Mesenchymal stem cell (in vitro differentiated cells and primary cell): ENCODE data around the gene SEPTIN3.

Source experiments
- DNase-seq: peaks from one replicate; pipeline ENCODE4 v3.0.0-alpha.2; 2013
- H2AFZ ChIP-seq: one replicate; pipeline ENCODE4 v1.6.1; 2013; ENCODE audit warnings: low read depth, mild to moderate bottlenecking, control low read depth, inconsistent platforms, low read length, moderate library complexity
- H2AK5ac ChIP-seq: 2 replicates; pipeline ENCODE4 v1.6.1; 2013; ENCODE audit warnings: low read length, moderate library complexity, mild to moderate bottlenecking, inconsistent platforms; ENCODE audit not compliant: severe bottlenecking
- H2BK120ac ChIP-seq: one replicate; pipeline ENCODE4 v1.6.1; 2013; ENCODE audit warnings: low read depth, mild to moderate bottlenecking, inconsistent platforms, low read length, moderate library complexity
- H2BK12ac ChIP-seq, 2 experiments: one replicate each; pipeline ENCODE4 v1.6.1; 2013; ENCODE audit warnings: inconsistent platforms in 2 of 2, low read length in 2 of 2, mild to moderate bottlenecking in 2 of 2, moderate library complexity in 2 of 2, control low read depth in 1 of 2
- H2BK15ac ChIP-seq: one replicate; pipeline ENCODE4 v1.6.1; 2013; ENCODE audit warnings: mild to moderate bottlenecking, low read depth, inconsistent platforms; ENCODE audit not compliant: poor library complexity, severe bottlenecking
- H2BK5ac ChIP-seq: 2 replicates; pipeline ENCODE4 v1.6.1; 2013; ENCODE audit warnings: low read depth, mild to moderate bottlenecking, low read length, control low read depth, inconsistent platforms; ENCODE audit not compliant: poor library complexity, severe bottlenecking
- H3K14ac ChIP-seq, 2 experiments: one replicate each; pipeline ENCODE4 v1.6.1; 2013; ENCODE audit warnings: inconsistent platforms in 2 of 2, low read length in 2 of 2, control low read depth in 1 of 2, mild to moderate bottlenecking in 1 of 2, moderate library complexity in 1 of 2
- H3K18ac ChIP-seq, 2 experiments: one replicate each; pipeline ENCODE4 v1.6.1; 2013; ENCODE audit warnings: inconsistent platforms in 2 of 2, low read length in 2 of 2, control low read depth in 1 of 2, low read depth in 1 of 2, mild to moderate bottlenecking in 1 of 2
- H3K23ac ChIP-seq, 2 experiments: one replicate each; pipeline ENCODE4 v1.6.1; 2013; ENCODE audit warnings: inconsistent platforms in 2 of 2, low read length in 2 of 2, mild to moderate bottlenecking in 2 of 2, moderate library complexity in 2 of 2, control low read depth in 1 of 2
- H3K27ac ChIP-seq: 2 replicates; pipeline ENCODE4 v1.5.1; 2013; ENCODE audit warnings: mild to moderate bottlenecking, moderate library complexity, low read length, control low read depth, inconsistent platforms; ENCODE audit not compliant: poor library complexity, severe bottlenecking
- H3K27me3 ChIP-seq, 2 experiments: 2 replicates each; pipeline versions ENCODE4 v1.6.1 to v1.7.0; 2013; ENCODE audit warnings: low read length in 2 of 2, mild to moderate bottlenecking in 2 of 2, moderate library complexity in 2 of 2, control low read depth in 1 of 2, inconsistent platforms in 1 of 2; ENCODE audit not compliant: control insufficient read depth in 1 of 2, insufficient read depth in 1 of 2
- H3K36me3 ChIP-seq, 2 experiments: 2 replicates each; pipeline versions ENCODE4 v1.6.1 to v1.7.0; 2013; ENCODE audit warnings: low read length in 2 of 2, control low read depth in 1 of 2, inconsistent platforms in 1 of 2, low read depth in 1 of 2, mild to moderate bottlenecking in 1 of 2; ENCODE audit not compliant: insufficient read depth in 2 of 2, control insufficient read depth in 1 of 2
- H3K4ac ChIP-seq, 2 experiments: one replicate each; pipeline ENCODE4 v1.6.1; 2013; ENCODE audit warnings: inconsistent platforms in 2 of 2, low read length in 2 of 2, mild to moderate bottlenecking in 2 of 2, moderate library complexity in 2 of 2, control low read depth in 1 of 2, low read depth in 1 of 2
- H3K4me1 ChIP-seq: 2 replicates; pipeline ENCODE4 v1.6.1; 2013; ENCODE audit warnings: low read depth, low read length, control low read depth; ENCODE audit not compliant: control insufficient read depth, insufficient read depth
- H3K4me2 ChIP-seq: 2 replicates; pipeline ENCODE4 v1.6.1; 2013; ENCODE audit warnings: low read length, mild to moderate bottlenecking, inconsistent platforms; ENCODE audit not compliant: poor library complexity, severe bottlenecking
- H3K4me3 ChIP-seq, 2 experiments: 2 replicates each; pipeline versions ENCODE4 v1.5.1 to v1.7.0; 2013; ENCODE audit warnings: low read length in 2 of 2, mild to moderate bottlenecking in 2 of 2, control low read depth in 1 of 2, low read depth in 1 of 2; ENCODE audit not compliant: insufficient read depth in 1 of 2
- H3K79me1 ChIP-seq: replicated peaks from 2 replicates; pipeline ENCODE4 v1.6.1; 2013; ENCODE audit warnings: mild to moderate bottlenecking, control low read depth, low read length, inconsistent platforms; ENCODE audit not compliant: poor library complexity, severe bottlenecking
- H3K9ac ChIP-seq: 2 replicates; pipeline ENCODE4 v1.7.0; 2013; ENCODE audit warnings: mild to moderate bottlenecking, low read length, moderate library complexity
- H3K9me3 ChIP-seq: 2 replicates; pipeline ENCODE4 v1.7.0; 2013; ENCODE audit warnings: mild to moderate bottlenecking, low read length; ENCODE audit not compliant: control insufficient read depth
- H4K8ac ChIP-seq: one replicate; pipeline ENCODE4 v1.6.1; 2013; ENCODE audit warnings: inconsistent platforms, mild to moderate bottlenecking, low read length, moderate library complexity
- H4K91ac ChIP-seq: one replicate; pipeline ENCODE4 v1.6.1; 2013; ENCODE audit warnings: mild to moderate bottlenecking, low read length, inconsistent platforms
- WGBS: methylation state at CpG from one replicate; pipeline ENCODE4 v1.1.7; 2013; ENCODE audit warnings: mixed read lengths; 5-methylcytosine and 5-hydroxymethylcytosine counted together

Gene SEPTIN3

DNA sequence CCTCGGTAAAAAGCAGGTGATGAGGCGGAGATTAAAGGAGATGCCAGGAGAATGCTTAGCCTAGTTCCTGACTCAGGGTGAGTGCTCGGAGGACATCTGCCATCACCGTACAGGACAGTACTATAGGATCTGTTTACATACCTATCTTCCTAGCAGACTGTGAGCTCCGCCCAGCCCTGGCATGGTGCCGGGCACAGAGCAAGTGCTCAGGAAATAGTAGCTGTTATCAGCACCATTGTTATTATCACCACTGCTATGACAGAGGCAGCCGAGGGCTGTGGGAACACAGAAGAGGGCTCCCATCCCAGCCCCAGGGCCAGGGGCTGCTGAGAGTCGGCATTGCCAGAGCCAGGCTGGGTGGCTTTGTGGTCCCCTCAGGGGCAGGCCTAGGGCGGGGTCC lies 642 bp upstream of the SEPTIN3 start:
- Histone ChIP-seq H3K9ac (no peak overlapping the region), H3K4me1 (peaks cover 2% of the 10 kb centered on the region), H3K27me3 (peaks cover 32 to 57% of the 10 kb centered on the region in 2 experiments), H2AK5ac (no peak overlapping the region), H3K23ac (no peak overlapping the region), H3K14ac (peak overlapping the region in 1 of 2 experiments; percentile 12), H3K18ac (no peak overlapping the region), H3K4me2 (no peak overlapping the region), H3K4ac (no peak overlapping the region), H3K9me3 (no peaks in the 10 kb centered on the region), H2BK12ac (no peak overlapping the region), H2BK120ac (no peak overlapping the region), H2BK5ac (no peak overlapping the region), H4K91ac (no peak overlapping the region), H3K27ac (no peak overlapping the region), H2BK15ac (no peak overlapping the region), H4K8ac (no peak overlapping the region), H3K36me3 (no peaks in the 10 kb centered on the region), H2AFZ (no peak overlapping the region), H3K79me1 (no peaks in the 10 kb centered on the region), H3K4me3 (no peak overlapping the region)
- WGBS = 65% methylated on average over 9 of the region's 9 CpGs
- DNase-seq = no peak

- WGBS = 61% methylated on average over 2 of the region's 2 CpGs
- H3K79me1 ChIP-seq = no peaks in the 10 kb centered on the region
- DNase-seq = no peak
- no peak overlapping the region for H2AFZ ChIP-seq
- H3K9ac ChIP-seq = no peak overlapping the region
- H3K27me3 ChIP-seq = peaks cover 38 to 60% of the 10 kb centered on the region in 2 experiments
- no peaks in the 10 kb centered on the region for H3K9me3 ChIP-seq
- peaks cover 2% of the 10 kb centered on the region for H3K4me1 ChIP-seq
- no peak overlapping the region for H3K4me2 ChIP-seq
- H3K27ac ChIP-seq = no peak overlapping the region
- no peak overlapping the region for H4K8ac ChIP-seq
- no peak overlapping the region for H2BK12ac ChIP-seq
- no peak overlapping the region for H2BK120ac ChIP-seq
- no peak overlapping the region for H2BK5ac ChIP-seq
- no peak overlapping the region for H4K91ac ChIP-seq
- no peak overlapping the region for H3K18ac ChIP-seq
- no peak overlapping the region for H2BK15ac ChIP-seq
- no peak overlapping the region for H3K4me3 ChIP-seq
- H3K4ac ChIP-seq = no peak overlapping the region
- no peak overlapping the region for H2AK5ac ChIP-seq
- no peak overlapping the region for H3K23ac ChIP-seq
- H3K14ac ChIP-seq = no peak overlapping the region
- no peaks in the 10 kb centered on the region for H3K36me3 ChIP-seq
These were observed 1.4 kb downstream of the SEPTIN3 start for GRCh38 chr22:41970601-41971000.

DNA sequence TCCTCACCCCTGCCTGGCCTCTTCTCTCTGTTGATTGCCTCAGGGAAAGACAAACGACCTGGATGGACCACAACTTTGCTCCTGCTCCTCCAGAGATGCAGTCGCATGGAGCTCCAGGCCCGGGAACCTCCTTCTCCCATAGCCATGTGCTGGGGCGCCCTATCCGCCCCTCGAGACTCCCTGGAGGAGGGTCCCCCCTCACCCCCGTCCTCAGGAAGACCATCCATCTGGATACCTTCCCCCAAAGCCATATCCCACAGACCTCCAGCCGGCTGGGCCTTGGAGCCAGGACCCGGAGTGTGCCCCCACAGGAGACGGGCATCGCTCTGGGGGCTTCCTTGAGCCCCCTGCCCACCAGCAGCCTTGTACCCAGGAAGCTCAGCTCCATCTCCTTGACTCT lies 2.2 kb downstream of the SEPTIN3 start:
- no peak overlapping the region for H3K4ac ChIP-seq
- no peak for DNase-seq
- H3K36me3 ChIP-seq = no peaks in the 10 kb centered on the region
- H4K8ac ChIP-seq = no peak overlapping the region
- WGBS = 75% methylated on average over 11 of the region's 11 CpGs
- no peak overlapping the region for H2BK15ac ChIP-seq
- H3K4me3 ChIP-seq = no peak overlapping the region
- H2BK12ac ChIP-seq = no peak overlapping the region
- no peak overlapping the region for H2AFZ ChIP-seq
- H2AK5ac ChIP-seq = no peak overlapping the region
- H3K9ac ChIP-seq = no peak overlapping the region
- no peak overlapping the region for H3K18ac ChIP-seq
- H3K9me3 ChIP-seq = no peaks in the 10 kb centered on the region
- no peak overlapping the region for H3K27ac ChIP-seq
- no peak overlapping the region for H3K4me2 ChIP-seq
- no peak overlapping the region for H2BK5ac ChIP-seq
- no peaks in the 10 kb centered on the region for H3K79me1 ChIP-seq
- H3K23ac ChIP-seq = no peak overlapping the region
- H3K27me3 ChIP-seq = peaks cover 45 to 68% of the 10 kb centered on the region in 2 experiments
- H4K91ac ChIP-seq = no peak overlapping the region
- peaks cover 4% of the 10 kb centered on the region for H3K4me1 ChIP-seq
- no peak overlapping the region for H2BK120ac ChIP-seq
- no peak overlapping the region for H3K14ac ChIP-seq

- Histone ChIP-seq H3K4me2 (no peak overlapping the region), H3K4me1 (peaks cover 9% of the 10 kb centered on the region), H2BK12ac (no peak overlapping the region), H2BK5ac (no peak overlapping the region), H3K23ac (no peak overlapping the region), H2AK5ac (no peak overlapping the region), H3K36me3 (no peaks in the 10 kb centered on the region), H3K27ac (no peak overlapping the region), H3K4ac (no peak overlapping the region), H3K4me3 (no peak overlapping the region), H2BK120ac (no peak overlapping the region), H2BK15ac (no peak overlapping the region), H3K27me3 (peaks cover 66 to 84% of the 10 kb centered on the region in 2 experiments), H3K79me1 (no peaks in the 10 kb centered on the region), H3K9me3 (no peaks in the 10 kb centered on the region), H3K9ac (no peak overlapping the region), H4K91ac (no peak overlapping the region), H3K14ac (no peak overlapping the region), H3K18ac (no peak overlapping the region), H4K8ac (no peak overlapping the region), H2AFZ (no peak overlapping the region)
- DNase-seq = no peak
- 80% methylated on average over 6 of the region's 10 CpGs for WGBS
These were observed 5.5 kb downstream of the SEPTIN3 start for GRCh38 chr22:41974691-41975290.
